AG09309 (cell line): ENCODE measurements around the gene GLP1R.

Experiments
- DNase-seq: peaks from one replicate; pipeline ENCODE4 v3.0.0-alpha.2; 2010; ENCODE audit warnings: low read depth
- H3K4me3 ChIP-seq: 2 replicates; pipeline ENCODE4 v1.5.1; 2011; ENCODE audit warnings: mild to moderate bottlenecking, low read depth, low read length, moderate library complexity; ENCODE audit not compliant: control insufficient read depth
- TF ChIP-seq, protein P1 (sequence below): IDR thresholded peaks from 2 replicates; pipeline ENCODE4 v1.5.1; 2011; ENCODE audit warnings: mild to moderate bottlenecking, low read depth, low read length, inconsistent platforms; ENCODE audit not compliant: insufficient read depth, control insufficient read depth; ENCODE audit errors: missing control alignments

The GLP1R gene

GRCh38 chr6:39102071-39102820, 53.7 kb downstream of the GLP1R start:
- peak; percentile 21 for DNase-seq
- TF ChIP-seq, protein P1, sequence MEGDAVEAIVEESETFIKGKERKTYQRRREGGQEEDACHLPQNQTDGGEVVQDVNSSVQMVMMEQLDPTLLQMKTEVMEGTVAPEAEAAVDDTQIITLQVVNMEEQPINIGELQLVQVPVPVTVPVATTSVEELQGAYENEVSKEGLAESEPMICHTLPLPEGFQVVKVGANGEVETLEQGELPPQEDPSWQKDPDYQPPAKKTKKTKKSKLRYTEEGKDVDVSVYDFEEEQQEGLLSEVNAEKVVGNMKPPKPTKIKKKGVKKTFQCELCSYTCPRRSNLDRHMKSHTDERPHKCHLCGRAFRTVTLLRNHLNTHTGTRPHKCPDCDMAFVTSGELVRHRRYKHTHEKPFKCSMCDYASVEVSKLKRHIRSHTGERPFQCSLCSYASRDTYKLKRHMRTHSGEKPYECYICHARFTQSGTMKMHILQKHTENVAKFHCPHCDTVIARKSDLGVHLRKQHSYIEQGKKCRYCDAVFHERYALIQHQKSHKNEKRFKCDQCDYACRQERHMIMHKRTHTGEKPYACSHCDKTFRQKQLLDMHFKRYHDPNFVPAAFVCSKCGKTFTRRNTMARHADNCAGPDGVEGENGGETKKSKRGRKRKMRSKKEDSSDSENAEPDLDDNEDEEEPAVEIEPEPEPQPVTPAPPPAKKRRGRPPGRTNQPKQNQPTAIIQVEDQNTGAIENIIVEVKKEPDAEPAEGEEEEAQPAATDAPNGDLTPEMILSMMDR: peak; percentile 34
- no peak overlapping the region for H3K4me3 ChIP-seq

DNA sequence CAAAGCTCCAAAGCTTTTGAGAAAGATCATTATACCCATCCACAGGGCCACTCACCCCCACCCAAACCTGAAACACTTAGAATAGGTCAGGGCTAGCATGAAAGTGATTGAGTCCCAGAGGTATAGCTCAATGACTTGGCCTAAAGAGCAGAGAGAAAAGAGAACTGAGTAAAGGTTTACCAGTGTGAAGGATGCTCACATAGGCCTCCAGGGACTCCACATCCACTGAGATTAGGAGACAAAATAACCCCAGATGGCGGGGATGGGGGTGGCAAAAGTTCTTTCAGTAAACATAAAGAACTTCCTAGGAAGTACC, 54.2 kb downstream of the GLP1R start:
- no peak for DNase-seq
- TF ChIP-seq, protein P1: no peak
- no peak overlapping the region for H3K4me3 ChIP-seq

DNA sequence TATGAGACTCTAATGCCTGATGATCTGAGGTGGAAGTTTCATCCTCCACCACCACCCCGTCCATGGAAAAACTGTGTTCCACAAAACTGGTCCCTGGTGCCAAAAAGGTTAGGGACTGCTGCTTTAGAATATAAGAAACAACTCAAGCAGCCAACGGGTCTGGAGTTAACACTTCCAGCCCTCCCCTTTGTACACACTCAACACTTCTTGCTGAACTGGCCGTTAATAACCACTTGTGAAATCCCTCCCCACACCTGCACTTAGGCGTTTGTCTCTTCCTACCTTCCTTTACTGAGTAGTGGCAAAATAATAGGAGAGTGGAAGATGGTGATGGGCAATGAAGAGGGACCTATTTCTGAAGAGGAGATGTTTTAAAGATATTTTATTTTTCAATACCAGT, 55.9 kb downstream of the GLP1R start:
- no peak overlapping the region for H3K4me3 ChIP-seq
- no peak for DNase-seq
- TF ChIP-seq, protein P1: no peak

DNA sequence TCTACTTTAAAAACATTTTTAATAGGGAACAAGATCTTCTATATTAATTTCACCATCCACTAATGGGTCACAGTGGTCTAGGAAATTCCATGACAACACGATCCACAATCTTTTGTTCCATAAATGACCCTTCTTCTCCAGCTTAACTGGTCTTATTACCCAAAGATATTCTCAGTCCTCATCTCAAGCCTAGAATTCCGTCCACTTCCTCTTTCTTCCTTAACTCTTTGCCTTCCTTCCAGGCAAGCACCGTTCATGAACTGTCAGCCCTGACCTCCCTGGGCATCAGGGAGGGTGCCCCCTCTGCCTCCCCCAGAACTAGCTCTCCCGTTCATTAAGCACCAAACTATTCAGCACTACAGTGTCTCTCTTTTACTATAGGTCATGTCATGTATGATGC, 58.5 kb downstream of the GLP1R start:
- no peak overlapping the region for H3K4me3 ChIP-seq
- no peak for DNase-seq
- TF ChIP-seq, protein P1: no peak

DNA sequence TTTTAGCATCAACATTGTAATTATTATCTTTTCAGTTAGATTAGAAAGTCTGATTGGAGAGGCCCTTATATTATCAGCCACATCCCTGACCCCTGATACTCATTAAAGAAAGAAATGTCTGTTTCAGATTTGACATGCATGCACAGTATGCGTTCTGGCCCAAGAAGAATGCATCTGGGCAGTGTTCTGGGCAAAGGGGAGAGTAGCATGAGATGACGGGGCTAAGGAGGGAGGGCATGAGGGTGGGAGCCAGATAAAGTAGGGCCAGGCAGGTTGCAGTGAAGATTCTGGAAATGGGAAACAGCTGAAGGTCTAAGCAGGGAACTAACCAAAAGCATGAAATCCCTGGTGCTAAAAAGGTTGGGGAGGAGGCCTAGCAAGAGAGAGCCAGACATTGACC, 59.1 kb downstream of the GLP1R start:
- TF ChIP-seq, protein P1: no peak
- DNase-seq: no peak
- no peak overlapping the region for H3K4me3 ChIP-seq

GRCh38 chr6:39108041-39108839, 59.7 kb downstream of the GLP1R start:
- H3K4me3 ChIP-seq: no peak overlapping the region
- no peak for DNase-seq
- TF ChIP-seq, protein P1: no peak
